ENCODE measurements around the gene FCHSD2. TPM values are rescaled to one million over a fixed set of nuclear protein-coding genes. Genes with fewer than 3 reads are reported as not detected.

The FCHSD2 gene
- total and polyA plus RNA-seq, 2 of the 13 experiments (the other 11 are each of a cell fraction or from before 2014, with no cell fraction given), result 20.5 to 24.8 TPM

- TF ChIP-seq ZNF264 (CRISPR knock-in tag; IDR thresholded peaks at IDR 0.05), result no peak; the same call in none of the 2 replicates
- no peak for TF ChIP-seq ZNF354B (CRISPR knock-in tag; IDR thresholded peaks at IDR 0.05)
- no peak for TF ChIP-seq ZNF720 (CRISPR knock-in tag; IDR thresholded peaks at IDR 0.05)
- TF ChIP-seq ZNF510 (CRISPR knock-in tag; IDR thresholded peaks at IDR 0.05; ENCODE audit: low read depth), result peak; percentile 67; the same call in 1 of the 2 replicates
- TF ChIP-seq ZNF572 (CRISPR knock-in tag; IDR thresholded peaks at IDR 0.05), result peak; percentile 92
- no peak for TF ChIP-seq PAX8 (CRISPR knock-in tag; IDR thresholded peaks at IDR 0.05; ENCODE audit: borderline replicate concordance)
- no peak for TF ChIP-seq ZFP37 (CRISPR knock-in tag; IDR thresholded peaks at IDR 0.05; ENCODE audit: borderline replicate concordance)
- TF ChIP-seq TERF1 (CRISPR knock-in tag; IDR thresholded peaks at IDR 0.05), result no peak
- TF ChIP-seq ZNF121 (CRISPR knock-in tag; IDR thresholded peaks at IDR 0.05), result no peak
- no peak for TF ChIP-seq ZNF18 (CRISPR knock-in tag; IDR thresholded peaks at IDR 0.05; ENCODE audit: insufficient replicate concordance)
- no peak for TF ChIP-seq ATF7-NPFF (CRISPR knock-in tag; IDR thresholded peaks at IDR 0.05; ENCODE audit: low read depth)
- TF ChIP-seq SNAPC4 (CRISPR knock-in tag; IDR thresholded peaks at IDR 0.05), result no peak
- no peak for TF ChIP-seq ZNF800 (CRISPR knock-in tag; IDR thresholded peaks at IDR 0.05)
- no peak for TF ChIP-seq ZFAT (CRISPR knock-in tag; conservative IDR thresholded peaks at IDR 0.05)
- no peak for TF ChIP-seq ZNF597 (CRISPR knock-in tag; IDR thresholded peaks at IDR 0.05)
- TF ChIP-seq IRF2 (CRISPR knock-in tag; IDR thresholded peaks at IDR 0.05), result peak; percentile 43; the same call in 1 of the 2 replicates
- TF ChIP-seq ZNF496 (CRISPR knock-in tag; IDR thresholded peaks at IDR 0.05; ENCODE audit: insufficient replicate concordance), result no peak
Observed at GRCh38 chr11:72793425-72794367, 348.4 kb downstream of the FCHSD2 start, which contains the start of gene STARD10 (continued).
